Measurements from ENCODE around the gene TMSB4Y. TPM values are rescaled to one million over a fixed set of nuclear protein-coding genes. Genes with fewer than 3 reads are reported as not detected.

Gene TMSB4Y
- total RNA-seq, 4 donors from 2014 or later, result 1.2 to 2.9 TPM; not detected in 2

- TF ChIP-seq POLR2AphosphoS5 (IDR thresholded peaks at IDR 0.05) (no peak), CTCF (IDR thresholded peaks at IDR 0.05) (peak in 1 of 3 experiments; percentile 25)
- no peak overlapping the region for H3K4me3 ChIP-seq
- H3K36me3 ChIP-seq, result no peaks in the 10 kb centered on the region
- no CpG with 5 or more reads among the region's 6 CpGs for WGBS
- intact Hi-C loops (cut with DNase I), result no loop called here
- DNase-seq (ENCODE audit: extremely low spot score), result no peak
- no peaks in the 10 kb centered on the region for H3K9me3 ChIP-seq
- H3K27ac ChIP-seq (replicated peaks in 1 of 4), result no peak overlapping the region
- H3K27me3 ChIP-seq, result no peaks in the 10 kb centered on the region
- H3K4me1 ChIP-seq, result no peaks in the 10 kb centered on the region
Measured at GRCh38 chrY:13729517-13729916, 25.8 kb downstream of the TMSB4Y start.

- Histone ChIP-seq H3K4me3 (no peak overlapping the region), H3K4me1 (no peaks in the 10 kb centered on the region), H3K9me3 (no peaks in the 10 kb centered on the region), H3K36me3 (no peaks in the 10 kb centered on the region), H3K27ac (replicated peaks in 1 of 4) (no peak overlapping the region), H3K27me3 (no peaks in the 10 kb centered on the region)
- intact Hi-C loops (cut with DNase I), result no loop called here
- no CpG with 5 or more reads among the region's 10 CpGs for WGBS
- DNase-seq (ENCODE audit: extremely low spot score), result no peak
- TF ChIP-seq EP300 (IDR thresholded peaks at IDR 0.05) (no peak), CTCF (IDR thresholded peaks at IDR 0.05) (peak in 1 of 3 experiments; percentile 47)
Measured at GRCh38 chrY:13738618-13739017, 34.9 kb downstream of the TMSB4Y start.

GRCh38 chrY:13751289-13752071 lies 47.8 kb downstream of the TMSB4Y start:
- peak overlapping the region in 2 of 4 donors; percentile 49 to 51 for H3K4me3 ChIP-seq
- no peak for DNase-seq (ENCODE audit: extremely low spot score)
- intact Hi-C loops (cut with DNase I), result no loop called here
- no peaks in the 10 kb centered on the region for H3K9me3 ChIP-seq
- no peaks in the 10 kb centered on the region for H3K36me3 ChIP-seq
- H3K27ac ChIP-seq (replicated peaks in 1 of 4), result no peak overlapping the region
- H3K4me1 ChIP-seq, result peaks cover 0 to 24% (median 7%) of the 10 kb centered on the region in 4 donors
- no peaks in the 10 kb centered on the region for H3K27me3 ChIP-seq
- TF ChIP-seq CTCF (IDR thresholded peaks at IDR 0.05) (peak in 1 of 3 experiments; percentile 24), EP300 (IDR thresholded peaks at IDR 0.05) (no peak)
- WGBS, result no CpG with 5 or more reads among the region's 60 CpGs

- DNase-seq (ENCODE audit: extremely low spot score), result no peak
- H3K4me3 ChIP-seq, result no peak overlapping the region
- H3K27me3 ChIP-seq, result no peaks in the 10 kb centered on the region
- WGBS, result no CpG with 5 or more reads among the region's 1 CpG
- no peak overlapping the region for H3K27ac ChIP-seq (replicated peaks in 1 of 4)
- peaks cover 0 to 24% (median 7%) of the 10 kb centered on the region in 4 donors for H3K4me1 ChIP-seq
- H3K9me3 ChIP-seq, result no peaks in the 10 kb centered on the region
- TF ChIP-seq POLR2AphosphoS5 (IDR thresholded peaks at IDR 0.05) (no peak), POLR2A (IDR thresholded peaks at IDR 0.05; ENCODE audit: low read depth) (no peak), EP300 (IDR thresholded peaks at IDR 0.05) (no peak), CTCF (IDR thresholded peaks at IDR 0.05) (no peak)
- intact Hi-C loops (cut with DNase I), result no loop called here
- H3K36me3 ChIP-seq, result no peaks in the 10 kb centered on the region
Measured at GRCh38 chrY:13754661-13755060, 51.0 kb downstream of the TMSB4Y start.

Other genes starting within 250 kb of the TMSB4Y start
- gene UTY, start 223.9 kb upstream of the TMSB4Y start, total RNA-seq, result 10 to 100 TPM in 2 of 4 donors, under 1 TPM in 1, not detected in 1; 0.19 to 27.4 (median 17.6) TPM